Caco-2 (cell line): Measurements from ENCODE around the gene SIL1. TPM values are rescaled to one million over a fixed set of nuclear protein-coding genes. Genes with fewer than 3 reads are reported as not detected.
A peak's percentile ranks its signal among the peaks of the same experiment; 100 is the strongest.

ENCODE experiments used
- BruUV-seq: library from RNA; stranded (reverse); fragments of 400-500 nt; replicated peaks from 2 replicates; lab custom pipeline; 2021; lab: Mats Ljungman, UMichigan
- CTCF ChIA-PET: fragments of 300-600 bp; sonication (Branson Sonifier 250); formaldehyde crosslinking; loops from one replicate; lab custom pipeline; 2022; ENCODE audit warnings: antibody characterized with exemption; lab: Charles Lee
- POLR2A ChIA-PET: fragments of 300-600 bp; sonication (Branson Sonifier 250); formaldehyde crosslinking; loops from one replicate; lab custom pipeline; 2022; ENCODE audit warnings: antibody characterized with exemption; lab: Charles Lee
- DNase-seq, 2 experiments: peaks; one replicate each; pipeline versions ENCODE4 v3.0.0 to v3.0.0-alpha.2; 2020 to 2022
- H3K27me3 ChIP-seq: replicated peaks from 2 replicates; pipeline ENCODE4 v1.6.0; 2011; ENCODE audit warnings: low read length; ENCODE audit not compliant: control insufficient read depth, insufficient read depth
- H3K36me3 ChIP-seq: 2 replicates; pipeline ENCODE4 v1.5.1; 2011; ENCODE audit warnings: low read length; ENCODE audit not compliant: control insufficient read depth, insufficient read depth
- H3K4me1 ChIP-seq: fragments of 250-450 bp; sonication (Bioruptor Pico); 2 replicates; pipeline ENCODE4 v1.5.1; 2020; ENCODE audit warnings: mild to moderate bottlenecking
- H3K4me3 ChIP-seq: 2 replicates; pipeline ENCODE4 v1.5.1; 2011; ENCODE audit warnings: low read depth, mild to moderate bottlenecking, control low read depth, low read length
- H3K9me3 ChIP-seq: fragments of 250-450 bp; sonication (Bioruptor Pico); 2 replicates; pipeline ENCODE4 v1.5.1; 2020; ENCODE audit warnings: mild to moderate bottlenecking, moderate library complexity
- H3K27ac Mint-ChIP-seq: one replicate; pipeline ENCODE4 v1.8.0; 2022; ENCODE audit warnings: mixed read lengths; ENCODE audit not compliant: unreplicated experiment
- H3K27me3 Mint-ChIP-seq: one replicate; pipeline ENCODE4 v1.8.0; 2022; ENCODE audit warnings: mixed read lengths; ENCODE audit not compliant: insufficient read depth, unreplicated experiment
- H3K36me3 Mint-ChIP-seq: one replicate; pipeline ENCODE4 v1.8.0; 2022; ENCODE audit warnings: mild to moderate bottlenecking, mixed read lengths; ENCODE audit not compliant: insufficient read depth, unreplicated experiment
- H3K4me1 Mint-ChIP-seq: one replicate; pipeline ENCODE4 v1.8.0; 2022; ENCODE audit warnings: low read depth, mixed read lengths; ENCODE audit not compliant: unreplicated experiment
- H3K4me3 Mint-ChIP-seq: one replicate; pipeline ENCODE4 v1.8.0; 2022; ENCODE audit warnings: mild to moderate bottlenecking, moderate library complexity, mixed read lengths; ENCODE audit not compliant: unreplicated experiment
- H3K9me3 Mint-ChIP-seq: one replicate; pipeline ENCODE4 v1.8.0; 2022; ENCODE audit warnings: mixed read lengths; ENCODE audit not compliant: unreplicated experiment
- intact Hi-C: fragments of 100-400 bp; cut with micrococcal nuclease; formaldehyde crosslinking; loops from one replicate; pipeline ENCODE4 v1.10.0; 2022; ENCODE audit not compliant: unreplicated experiment
- total RNA-seq: library from RNA; stranded (reverse); gene quantifications from 2 replicates; pipeline ENCODE4 v1.2.3, GENCODE V29; 2022
- TF ChIP-seq, protein P1 (sequence below), 2 experiments: fragments of 200-600 bp in 1 of 2; IDR thresholded peaks; 1 replicate in 1 of 2; 2 replicates in 1 of 2; pipeline versions ENCODE4 v1.5.1 to v1.8.0; 2011 to 2022; ENCODE audit warnings: antibody characterized with exemption in 1 of 2, control low read depth in 1 of 2, inconsistent platforms in 1 of 2, low read depth in 1 of 2, low read length in 1 of 2, mild to moderate bottlenecking in 1 of 2, moderate library complexity in 1 of 2; ENCODE audit not compliant: insufficient read depth in 1 of 2, severe bottlenecking in 1 of 2, unreplicated experiment in 1 of 2

SIL1 gene
- total RNA-seq, 1 experiment from 2014 or later = 29.7 TPM

- H3K36me3 ChIP-seq = no peaks in the 10 kb centered on the region; the same call in 1 of the 2 replicates
- H3K4me3 Mint-ChIP-seq = no peak overlapping the region
- no peaks in the 10 kb centered on the region for H3K27me3 Mint-ChIP-seq
- H3K27ac Mint-ChIP-seq = no peak overlapping the region
- peaks cover 17% of the 10 kb centered on the region for H3K4me1 Mint-ChIP-seq
- no peaks in the 10 kb centered on the region for H3K27me3 ChIP-seq
- H3K36me3 Mint-ChIP-seq = no peaks in the 10 kb centered on the region
- no TSS peak for BruUV-seq
- no peaks in the 10 kb centered on the region for H3K4me1 ChIP-seq
- CTCF ChIA-PET = no interaction called here
- H3K9me3 ChIP-seq = no peaks in the 10 kb centered on the region
- intact Hi-C loops = no loop called here
- no peaks in the 10 kb centered on the region for H3K9me3 Mint-ChIP-seq
- TF ChIP-seq, protein P1, sequence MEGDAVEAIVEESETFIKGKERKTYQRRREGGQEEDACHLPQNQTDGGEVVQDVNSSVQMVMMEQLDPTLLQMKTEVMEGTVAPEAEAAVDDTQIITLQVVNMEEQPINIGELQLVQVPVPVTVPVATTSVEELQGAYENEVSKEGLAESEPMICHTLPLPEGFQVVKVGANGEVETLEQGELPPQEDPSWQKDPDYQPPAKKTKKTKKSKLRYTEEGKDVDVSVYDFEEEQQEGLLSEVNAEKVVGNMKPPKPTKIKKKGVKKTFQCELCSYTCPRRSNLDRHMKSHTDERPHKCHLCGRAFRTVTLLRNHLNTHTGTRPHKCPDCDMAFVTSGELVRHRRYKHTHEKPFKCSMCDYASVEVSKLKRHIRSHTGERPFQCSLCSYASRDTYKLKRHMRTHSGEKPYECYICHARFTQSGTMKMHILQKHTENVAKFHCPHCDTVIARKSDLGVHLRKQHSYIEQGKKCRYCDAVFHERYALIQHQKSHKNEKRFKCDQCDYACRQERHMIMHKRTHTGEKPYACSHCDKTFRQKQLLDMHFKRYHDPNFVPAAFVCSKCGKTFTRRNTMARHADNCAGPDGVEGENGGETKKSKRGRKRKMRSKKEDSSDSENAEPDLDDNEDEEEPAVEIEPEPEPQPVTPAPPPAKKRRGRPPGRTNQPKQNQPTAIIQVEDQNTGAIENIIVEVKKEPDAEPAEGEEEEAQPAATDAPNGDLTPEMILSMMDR (IDR thresholded peaks at IDR 0.05; ENCODE audit: insufficient read depth in 1 of 2, low read depth in 1 of 2, low read length in 1 of 2, severe bottlenecking in 1 of 2, unreplicated experiment in 1 of 2) = no peak
- no peak for DNase-seq
- POLR2A ChIA-PET = interaction anchor here (0.6 to 0.7 kb wide), 2 partner anchors 29 to 162 kb away, joined by 4 read pairs; no protein-coding TSS in a partner anchor
- H3K4me3 ChIP-seq = no peak overlapping the region
Measured at GRCh38 chr5:139158791-139159190, 39.4 kb downstream of the SIL1 start.

DNA sequence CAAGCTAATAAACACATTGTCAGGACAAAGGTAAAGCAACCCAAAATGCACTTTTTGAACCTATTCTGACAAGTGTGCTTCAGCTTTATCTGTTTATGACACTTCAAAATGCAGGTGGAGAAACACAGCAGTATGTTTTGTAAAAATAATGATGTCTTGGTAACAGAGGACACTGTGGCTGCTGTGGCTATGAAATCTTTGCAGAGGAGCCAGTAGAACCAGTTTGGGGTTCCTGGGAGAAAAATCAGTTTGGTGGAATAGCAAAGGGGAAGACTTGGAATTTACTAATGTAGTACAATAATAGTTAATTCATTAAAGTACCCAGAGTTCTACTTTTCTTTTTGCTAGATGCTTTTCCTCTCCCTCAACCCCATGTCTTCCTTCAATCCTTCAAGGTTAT is 40.6 kb downstream of the SIL1 start:
- peaks cover 12% of the 10 kb centered on the region for H3K4me1 Mint-ChIP-seq
- no peaks in the 10 kb centered on the region; the same call in 1 of the 2 replicates for H3K36me3 ChIP-seq
- ChIA-PET CTCF (no interaction called here), POLR2A (interaction anchor here (0.6 kb wide), 1 partner anchor 23 kb away, joined by 3 read pairs; no protein-coding TSS in a partner anchor)
- H3K36me3 Mint-ChIP-seq = no peaks in the 10 kb centered on the region
- no peak overlapping the region for H3K27ac Mint-ChIP-seq
- no peak overlapping the region for H3K4me3 Mint-ChIP-seq
- DNase-seq = peak in 1 of 2 experiments; percentile 19
- no peaks in the 10 kb centered on the region for H3K9me3 ChIP-seq
- no peaks in the 10 kb centered on the region for H3K27me3 Mint-ChIP-seq
- BruUV-seq = no TSS peak
- no peak overlapping the region for H3K4me3 ChIP-seq
- TF ChIP-seq, protein P1 (IDR thresholded peaks at IDR 0.05; ENCODE audit: insufficient read depth in 1 of 2, low read depth in 1 of 2, low read length in 1 of 2, severe bottlenecking in 1 of 2, unreplicated experiment in 1 of 2) = no peak
- intact Hi-C loops = no loop called here
- H3K27me3 ChIP-seq = no peaks in the 10 kb centered on the region
- no peaks in the 10 kb centered on the region for H3K9me3 Mint-ChIP-seq
- H3K4me1 ChIP-seq = no peaks in the 10 kb centered on the region

DNA sequence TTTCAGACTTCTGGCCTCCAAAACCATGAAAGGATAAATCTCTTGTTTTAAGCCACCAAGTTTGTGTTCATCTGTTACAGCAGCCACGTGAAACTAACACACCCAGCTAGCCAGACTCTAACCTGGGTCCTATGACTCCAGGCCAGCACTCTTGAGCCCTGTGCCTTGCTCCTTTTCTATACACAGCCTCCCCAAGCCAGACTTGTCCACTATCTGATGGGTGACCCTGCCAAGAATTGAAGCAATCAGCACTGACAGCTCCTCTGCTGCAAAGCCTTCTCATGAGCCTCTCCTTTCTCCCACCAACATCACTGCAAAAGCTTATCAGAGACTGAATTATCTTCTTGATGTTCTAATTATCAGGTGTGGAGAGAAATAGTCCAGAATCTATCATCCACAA is 41.4 kb downstream of the SIL1 start:
- no peaks in the 10 kb centered on the region for H3K4me1 ChIP-seq
- Mint-ChIP-seq H3K27me3 (no peaks in the 10 kb centered on the region), H3K4me3 (no peak overlapping the region), H3K36me3 (no peaks in the 10 kb centered on the region), H3K9me3 (no peaks in the 10 kb centered on the region), H3K27ac (no peak overlapping the region), H3K4me1 (peaks cover 7% of the 10 kb centered on the region)
- H3K4me3 ChIP-seq = no peak overlapping the region
- CTCF ChIA-PET = no interaction called here
- no peaks in the 10 kb centered on the region for H3K9me3 ChIP-seq
- H3K36me3 ChIP-seq = no peaks in the 10 kb centered on the region; the same call in 1 of the 2 replicates
- BruUV-seq = no TSS peak
- TF ChIP-seq, protein P1 (IDR thresholded peaks at IDR 0.05; ENCODE audit: insufficient read depth in 1 of 2, low read depth in 1 of 2, low read length in 1 of 2, severe bottlenecking in 1 of 2, unreplicated experiment in 1 of 2) = no peak
- no peak for DNase-seq
- POLR2A ChIA-PET = no interaction called here
- no peaks in the 10 kb centered on the region for H3K27me3 ChIP-seq
- intact Hi-C loops = no loop called here
